GM12878 (cell line): ENCODE measurements around the gene SOBP.

ENCODE experiments used
- NRF1 ChIP-seq: conservative IDR thresholded peaks from 2 replicates; pipeline ENCODE4 v1.6.1; 2011; ENCODE audit warnings: mild to moderate bottlenecking, low read depth, low read length, improper control_type of control experiment
- POLR2A ChIP-seq: IDR thresholded peaks from 2 replicates; pipeline ENCODE4 v1.6.1; 2011; ENCODE audit warnings: low read depth, mild to moderate bottlenecking, low read length
- RFX5 ChIP-seq: IDR thresholded peaks from 2 replicates; pipeline ENCODE4 v1.6.1; 2011; ENCODE audit warnings: low read depth, low read length, improper control_type of control experiment

DNA sequence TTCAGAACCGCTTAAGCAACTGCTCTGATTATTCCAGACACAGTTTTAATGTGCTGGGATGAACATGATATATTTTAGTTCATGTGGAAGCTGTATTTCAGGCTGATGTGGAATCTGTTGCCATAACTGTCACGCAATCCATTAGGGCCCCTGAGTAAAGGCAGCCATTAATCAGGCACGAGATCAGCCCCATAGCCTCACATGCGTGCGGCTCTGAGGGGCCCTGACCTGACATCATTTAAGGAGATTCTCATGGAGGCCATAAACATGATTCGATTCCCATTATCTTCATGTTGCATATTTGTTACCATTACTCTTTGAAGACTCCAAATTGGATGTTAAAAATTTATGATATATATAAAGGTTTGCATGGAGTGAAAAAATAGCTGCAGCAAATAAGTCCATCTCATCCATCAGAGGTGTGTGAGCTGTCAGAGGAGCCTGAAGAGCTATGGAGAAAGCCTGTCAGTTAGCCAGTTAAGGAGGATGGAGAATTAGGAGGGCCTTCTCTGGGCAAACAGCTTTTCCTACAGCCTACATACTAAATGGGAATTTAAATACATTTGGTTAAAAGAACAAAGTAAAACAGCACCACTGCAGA, 89.6 kb downstream of the SOBP start:
- TF ChIP-seq POLR2A = no peak
- no peak for TF ChIP-seq NRF1
- TF ChIP-seq RFX5 = no peak
